GM12878 (cell line): ENCODE data around the gene FAM118B. TPM values are rescaled to one million over a fixed set of nuclear protein-coding genes. Genes with fewer than 3 reads are reported as not detected.

Experiments used
- ATAC-seq: fragments of 200-7000 bp; cut with Tn5 transposase; 3 replicates; pipeline ENCODE4 v1.9.1; 2020; ENCODE audit warnings: mild to moderate bottlenecking, moderate library complexity
- BruUV-seq: library from RNA; stranded (reverse); fragments of 400-500 nt; replicated peaks from 2 replicates; lab custom pipeline; 2021; lab: Mats Ljungman, UMichigan
- CTCF ChIA-PET: fragments of 300-600 bp; sonication (Branson Sonifier 250); formaldehyde crosslinking; extraction: SDS; loops from one replicate; lab custom pipeline; 2021; ENCODE audit warnings: inconsistent platforms; lab: Yijun Ruan, JAX
- POLR2A ChIA-PET: fragments of 350-600 bp; formaldehyde crosslinking; extraction: SDS; loops from one replicate; lab custom pipeline; 2021; ENCODE audit warnings: inconsistent platforms; lab: Charles Lee
- RAD21 ChIA-PET: fragments of 300-600 bp; sonication (Branson Sonifier 250); formaldehyde crosslinking; loops from one replicate; lab custom pipeline; 2023; ENCODE audit warnings: antibody characterized with exemption; ENCODE audit not compliant: unreplicated experiment; lab: Charles Lee
- SMC1A ChIA-PET: fragments of 300-600 bp; sonication (Branson Sonifier 250); formaldehyde crosslinking; loops from one replicate; lab custom pipeline; 2023; ENCODE audit not compliant: unreplicated experiment, uncharacterized antibody; lab: Charles Lee
- DNase-seq: peaks from one replicate; pipeline ENCODE4 v3.0.0-alpha.2; 2011; ENCODE audit warnings: low read depth, low spot score
- FAIRE-seq: peaks from 3 replicates; lab custom pipeline; 2011; peaks lifted over from hg19 to GRCh38; lab: Jason Lieb, UNC
- H2AFZ ChIP-seq: 2 replicates; pipeline ENCODE4 v1.6.0; 2011; ENCODE audit warnings: low read depth, low read length, control low read depth; ENCODE audit not compliant: control insufficient read depth
- H3K27ac ChIP-seq: 2 replicates; pipeline ENCODE4 v1.5.1; 2011; ENCODE audit warnings: control low read depth; ENCODE audit not compliant: control insufficient read depth, insufficient read depth
- H3K27me3 ChIP-seq, 2 experiments: replicated peaks in 1 of 2; 2 replicates each; pipeline versions ENCODE4 v1.6.0 to v1.6.1; 2011; ENCODE audit warnings: low read length in 1 of 2; ENCODE audit not compliant: control insufficient read depth in 2 of 2, insufficient read depth in 2 of 2
- H3K36me3 ChIP-seq, 2 experiments: 2 replicates each; pipeline ENCODE4 v1.5.1; 2011; ENCODE audit warnings: low read length in 1 of 2; ENCODE audit not compliant: control insufficient read depth in 2 of 2, insufficient read depth in 2 of 2
- H3K4me1 ChIP-seq: 2 replicates; pipeline ENCODE4 v1.6.1; 2011; ENCODE audit warnings: mild to moderate bottlenecking, low read length, moderate library complexity, mixed read lengths; ENCODE audit not compliant: control insufficient read depth, insufficient read depth
- H3K4me2 ChIP-seq: 2 replicates; pipeline ENCODE4 v1.6.0; 2011; ENCODE audit warnings: control low read depth; ENCODE audit not compliant: control insufficient read depth, insufficient read depth
- H3K4me3 ChIP-seq: fragments of 200-600 bp; sonication (generic); 2 replicates; pipeline ENCODE4 v1.5.1; 2016
- H3K79me2 ChIP-seq: 2 replicates; pipeline ENCODE4 v1.6.0; 2011; ENCODE audit warnings: low read length; ENCODE audit not compliant: control insufficient read depth, insufficient read depth
- H3K9ac ChIP-seq: 2 replicates; pipeline ENCODE4 v1.8.0; 2011; ENCODE audit warnings: low read length, control low read depth, mixed read lengths; ENCODE audit not compliant: control insufficient read depth, insufficient read depth
- H3K9me3 ChIP-seq: replicated peaks from 3 replicates; pipeline ENCODE4 v1.5.1; 2011; ENCODE audit warnings: mild to moderate bottlenecking, low read length; ENCODE audit not compliant: control insufficient read depth, insufficient read depth
- H4K20me1 ChIP-seq: 2 replicates; pipeline ENCODE4 v1.6.0; 2011; ENCODE audit not compliant: control insufficient read depth, insufficient read depth
- EP300 ChIP-seq, 2 experiments: fragments of 150-350 bp in 1 of 2; IDR thresholded peaks; 2 replicates each; pipeline ENCODE4 v1.6.1; 2011 to 2012; ENCODE audit warnings: low read depth in 2 of 2, low read length in 2 of 2, borderline replicate concordance in 1 of 2, improper control_type of control experiment in 1 of 2, inconsistent platforms in 1 of 2; ENCODE audit not compliant: control insufficient read depth in 1 of 2
- IKZF1 ChIP-seq: fragments of 450-650 bp; conservative IDR thresholded peaks from 2 replicates; pipeline ENCODE4 v1.6.1; 2017; ENCODE audit warnings: antibody characterized with exemption, mild to moderate bottlenecking
- NR2F1 ChIP-seq: fragments of 450-650 bp; conservative IDR thresholded peaks from 2 replicates; pipeline ENCODE4 v1.6.1; 2017; ENCODE audit warnings: mild to moderate bottlenecking
- POLR2A ChIP-seq: IDR thresholded peaks from 2 replicates; pipeline ENCODE4 v1.6.1; 2011; ENCODE audit warnings: low read depth, mild to moderate bottlenecking, low read length
- SMAD5 ChIP-seq: IDR thresholded peaks from 2 replicates; pipeline ENCODE4 v1.6.1; 2016; ENCODE audit warnings: antibody characterized with exemption, low read depth
- SP1 ChIP-seq: IDR thresholded peaks from one replicate; pipeline ENCODE4 v1.6.1; 2011; ENCODE audit warnings: low read depth, low read length
- SREBF2 ChIP-seq: IDR thresholded peaks from 2 replicates; pipeline ENCODE4 v1.6.1; 2012; ENCODE audit warnings: mild to moderate bottlenecking, low read length
- TAF1 ChIP-seq: IDR thresholded peaks from 2 replicates; pipeline ENCODE4 v1.6.1; 2011; ENCODE audit warnings: mild to moderate bottlenecking, low read depth, low read length, borderline replicate concordance
- TCF7 ChIP-seq: IDR thresholded peaks from 2 replicates; pipeline ENCODE4 v1.6.1; 2014; ENCODE audit warnings: antibody characterized with exemption, borderline replicate concordance
- WGBS: methylation state at CpG from one replicate; pipeline ENCODE4 v1.1.6; 2016; ENCODE audit warnings: low lambda C conversion rate; ENCODE audit not compliant: insufficient replicate concordance, insufficient coverage; ENCODE audit errors: missing lambda C conversion rate; 5-methylcytosine and 5-hydroxymethylcytosine counted together
- in situ Hi-C: fragments of 300-500 bp; cut with MboI; formaldehyde crosslinking; loops from 9 replicates; pipeline ENCODE4 v1.14.3; 2018; ENCODE audit warnings: mixed read lengths
- intact Hi-C: fragments of 100-400 bp; cut with micrococcal nuclease; formaldehyde crosslinking; loops from one replicate; pipeline ENCODE4 v1.14.2; 2022; ENCODE audit not compliant: unreplicated experiment
- polyA plus RNA-seq, 11 experiments: library from polyadenylated mRNA; depleted of rRNA in 4 of 11; unstranded in 6 of 11; stranded (reverse) in 5 of 11; fragments of >200 nt; fragmentation: Nextera tagmentation in 4 of 11; fragmentation: Illumina TruSeq in 1 of 11; extraction: Ambion mirVana in 4 of 11; extraction: Trizol in 1 of 11; gene quantifications; 1 replicate in 1 of 11; 2 replicates in 10 of 11; pipeline versions ENCODE4 v1.2.1 to v1.2.3, GENCODE V29; 2011 to 2016; ENCODE audit warnings: inconsistent platforms in 2 of 11, missing spikeins in 2 of 11, low read depth in 1 of 11
- total RNA-seq, 4 experiments: library from RNA; depleted of rRNA in 3 of 4; stranded (reverse); fragments of >200 nt in 3 of 4; fragmentation: Illumina TruSeq in 1 of 4; extraction: Trizol in 1 of 4; gene quantifications; 2 replicates each; pipeline versions ENCODE4 v1.2.1 to v1.2.3, GENCODE V29; 2013 to 2021
- TF ChIP-seq, protein P1 (sequence below): IDR thresholded peaks from 2 replicates; pipeline ENCODE4 v1.6.1; 2012; ENCODE audit warnings: low read depth, low read length, improper control_type of control experiment
- TF ChIP-seq, protein P2 (sequence below): fragments of 450-650 bp; conservative IDR thresholded peaks from 2 replicates; pipeline ENCODE4 v1.6.1; 2017; ENCODE audit warnings: mild to moderate bottlenecking, moderate library complexity

The FAM118B gene
- total and polyA plus RNA-seq, 10 of the 15 experiments (the other 5 are each of a cell fraction or from before 2014, with no cell fraction given) = 12.8 to 29.7 (median 16.5) TPM

DNA sequence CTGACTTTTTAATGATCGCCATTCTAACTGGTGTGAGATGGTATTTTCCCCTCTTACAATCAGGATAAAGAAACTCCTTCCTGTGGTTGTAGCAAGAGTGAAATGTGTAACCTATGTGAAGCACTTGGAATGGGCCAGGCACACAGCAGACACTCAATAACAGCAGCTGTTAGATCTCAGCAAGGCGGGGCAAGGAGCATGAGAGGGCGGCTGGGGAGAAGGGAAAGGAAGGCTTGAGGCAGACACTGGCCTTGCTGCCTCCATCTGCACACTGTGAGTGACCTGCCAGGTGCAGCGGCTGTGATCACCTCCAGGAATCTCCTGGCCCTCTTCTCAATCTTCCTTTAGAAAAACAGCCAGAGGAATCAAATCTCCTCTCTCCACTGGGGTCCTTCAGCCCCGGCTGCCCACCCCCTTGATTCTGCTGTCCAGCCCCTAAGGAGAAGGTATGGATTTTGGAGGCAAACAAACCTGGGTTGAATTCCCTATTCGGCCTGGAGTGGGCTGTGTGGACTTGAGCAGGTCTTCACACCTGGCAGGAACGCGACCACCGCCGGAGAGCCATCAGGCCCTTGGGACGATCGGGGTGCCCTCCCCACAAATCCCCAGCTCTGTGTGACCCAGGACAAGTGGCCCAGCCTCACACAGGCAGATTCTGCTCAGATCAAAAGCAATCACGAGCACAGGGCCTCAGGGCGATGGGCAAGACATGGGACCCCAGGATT lies 49.1 kb upstream of the FAM118B start:
- TF ChIP-seq, protein P1, sequence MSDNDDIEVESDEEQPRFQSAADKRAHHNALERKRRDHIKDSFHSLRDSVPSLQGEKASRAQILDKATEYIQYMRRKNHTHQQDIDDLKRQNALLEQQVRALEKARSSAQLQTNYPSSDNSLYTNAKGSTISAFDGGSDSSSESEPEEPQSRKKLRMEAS = no peak
- TF ChIP-seq NR2F1 (no peak), TCF7 (no peak), POLR2A (no peak), SREBF2 (no peak), TAF1 (no peak), SMAD5 (no peak), IKZF1 (no peak), SP1 (no peak), EP300 (IDR thresholded peaks at IDR 0.05; ENCODE audit: borderline replicate concordance in 1 of 2, control insufficient read depth in 1 of 2, low read depth in 2 of 2, low read length in 2 of 2) (no peak)
- TF ChIP-seq, protein P2, sequence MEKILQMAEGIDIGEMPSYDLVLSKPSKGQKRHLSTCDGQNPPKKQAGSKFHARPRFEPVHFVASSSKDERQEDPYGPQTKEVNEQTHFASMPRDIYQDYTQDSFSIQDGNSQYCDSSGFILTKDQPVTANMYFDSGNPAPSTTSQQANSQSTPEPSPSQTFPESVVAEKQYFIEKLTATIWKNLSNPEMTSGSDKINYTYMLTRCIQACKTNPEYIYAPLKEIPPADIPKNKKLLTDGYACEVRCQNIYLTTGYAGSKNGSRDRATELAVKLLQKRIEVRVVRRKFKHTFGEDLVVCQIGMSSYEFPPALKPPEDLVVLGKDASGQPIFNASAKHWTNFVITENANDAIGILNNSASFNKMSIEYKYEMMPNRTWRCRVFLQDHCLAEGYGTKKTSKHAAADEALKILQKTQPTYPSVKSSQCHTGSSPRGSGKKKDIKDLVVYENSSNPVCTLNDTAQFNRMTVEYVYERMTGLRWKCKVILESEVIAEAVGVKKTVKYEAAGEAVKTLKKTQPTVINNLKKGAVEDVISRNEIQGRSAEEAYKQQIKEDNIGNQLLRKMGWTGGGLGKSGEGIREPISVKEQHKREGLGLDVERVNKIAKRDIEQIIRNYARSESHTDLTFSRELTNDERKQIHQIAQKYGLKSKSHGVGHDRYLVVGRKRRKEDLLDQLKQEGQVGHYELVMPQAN = no peak
- Histone ChIP-seq H4K20me1 (no peaks in the 10 kb centered on the region), H3K9ac (no peak overlapping the region), H3K9me3 (no peaks in the 10 kb centered on the region), H3K4me2 (no peak overlapping the region), H2AFZ (no peak overlapping the region), H3K36me3 (no peaks in the 10 kb centered on the region), H3K27me3 (no peaks in the 10 kb centered on the region), H3K27ac (no peak overlapping the region), H3K79me2 (no peaks in the 10 kb centered on the region), H3K4me1 (no peaks in the 10 kb centered on the region; the same call in 1 of the 2 replicates), H3K4me3 (no peak overlapping the region)
- intact Hi-C loops = no loop called here
- RAD21 ChIA-PET = no interaction called here
- FAIRE-seq (no peak), ATAC-seq (no peak), DNase-seq (no peak)
- POLR2A ChIA-PET = no interaction called here
- CTCF ChIA-PET = no interaction called here
- no TSS peak for BruUV-seq
- WGBS = 62% methylated on average over 14 of the region's 14 CpGs
- in situ Hi-C loops = no loop called here
- SMC1A ChIA-PET = interaction anchor here (0.6 kb wide), 1 partner anchor 21 kb away, joined by 3 read pairs; no protein-coding TSS in a partner anchor
